Measurements from ENCODE around the gene ELF4.

Gene ELF4

DNA sequence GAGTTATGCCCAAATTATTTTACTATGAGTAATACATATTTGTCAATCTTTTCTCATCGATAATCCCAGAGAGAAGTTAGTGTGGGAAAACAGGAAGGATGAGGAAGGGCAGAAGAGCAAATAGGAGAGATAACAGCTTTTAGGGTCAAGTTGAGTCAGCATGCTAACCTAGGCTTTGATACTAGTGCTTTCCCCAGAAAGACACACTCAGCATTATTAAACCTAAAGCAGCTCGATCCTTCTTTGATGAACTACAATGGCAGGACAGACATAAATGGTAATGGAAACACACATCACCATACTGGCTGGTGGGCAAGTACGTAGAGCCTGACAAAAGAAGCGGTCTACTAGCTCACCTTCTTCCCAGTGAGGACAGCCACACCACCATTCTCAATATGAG is 34.8 kb upstream of the ELF4 start:
- no peak for DNase-seq (ENCODE audit: extremely low read depth, insufficient read length)
- no peak for TF ChIP-seq CTCF (IDR thresholded peaks at IDR 0.05; ENCODE audit: insufficient read depth, low read length, poor library complexity, severe bottlenecking)
- peaks cover 4% of the 10 kb centered on the region; the same call in 1 of the 2 replicates for H3K36me3 ChIP-seq (ENCODE audit: control insufficient read depth, insufficient read depth, low read length)
- no peaks in the 10 kb centered on the region for H3K27me3 ChIP-seq (replicated peaks; ENCODE audit: control insufficient read depth, insufficient read depth, low read length)
- no peak overlapping the region for H3K4me3 ChIP-seq (replicated peaks; ENCODE audit: low read depth, low read length)

DNA sequence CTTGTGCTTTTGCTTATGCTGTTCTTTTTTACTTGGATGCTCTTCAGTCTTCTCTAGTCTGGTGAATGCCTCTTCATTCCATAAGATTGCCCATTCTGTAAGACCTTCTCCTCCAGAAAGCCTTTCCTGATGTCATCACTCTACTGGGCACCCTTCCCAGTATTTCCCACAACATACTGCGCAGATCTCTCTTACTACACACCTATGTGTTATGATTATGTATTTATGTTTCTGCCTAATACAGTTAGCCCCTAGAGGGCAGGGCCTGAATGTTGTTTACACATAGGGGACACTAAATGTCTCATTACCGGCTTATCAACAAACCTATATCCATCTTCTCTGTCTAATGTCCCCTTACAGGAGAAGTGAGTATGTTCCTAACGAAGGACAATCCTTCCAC is 34.2 kb upstream of the ELF4 start:
- Histone ChIP-seq H3K36me3 (ENCODE audit: control insufficient read depth, insufficient read depth, low read length) (peaks cover 6% of the 10 kb centered on the region), H3K4me3 (replicated peaks; ENCODE audit: low read depth, low read length) (no peak overlapping the region), H3K27me3 (replicated peaks; ENCODE audit: control insufficient read depth, insufficient read depth, low read length) (no peaks in the 10 kb centered on the region)
- TF ChIP-seq CTCF (IDR thresholded peaks at IDR 0.05; ENCODE audit: insufficient read depth, low read length, poor library complexity, severe bottlenecking), result no peak
- no peak for DNase-seq (ENCODE audit: extremely low read depth, insufficient read length)

DNA sequence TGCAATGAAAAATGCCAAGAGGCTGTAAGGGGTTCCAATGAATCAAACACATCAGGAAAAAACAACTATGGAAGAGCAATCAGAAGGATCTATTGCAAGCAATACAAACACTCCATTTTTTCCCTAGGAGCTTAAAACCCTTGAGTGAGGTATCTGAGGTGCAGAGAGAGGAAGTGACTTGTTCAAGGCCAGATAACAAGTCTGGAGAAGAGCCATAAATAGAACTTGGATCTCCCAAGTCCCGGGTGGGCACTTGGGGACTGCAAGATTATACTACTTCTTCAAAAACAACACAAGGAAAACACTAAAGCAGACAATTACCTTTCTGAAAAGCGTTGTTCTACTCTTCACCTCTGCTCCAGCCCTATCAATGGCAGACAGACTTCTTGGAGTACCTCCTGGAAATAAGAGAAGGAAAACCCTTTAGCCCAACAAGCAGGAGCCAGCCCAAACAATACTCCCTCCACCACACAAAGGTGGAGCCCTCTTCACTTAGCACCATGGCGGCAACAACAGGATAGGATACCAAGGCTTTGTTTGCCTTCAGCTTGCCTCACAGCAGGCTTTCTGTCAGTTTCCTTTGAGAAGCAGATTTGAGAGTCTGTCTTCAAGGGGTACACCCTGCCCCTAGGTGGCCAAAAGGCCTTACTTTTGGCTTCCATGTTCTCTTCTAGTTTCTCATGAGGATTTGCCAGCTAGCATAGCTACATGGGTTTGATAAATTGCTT is 29.3 kb upstream of the ELF4 start:
- Histone ChIP-seq H3K4me3 (replicated peaks; ENCODE audit: low read depth, low read length) (no peak overlapping the region), H3K27me3 (replicated peaks; ENCODE audit: control insufficient read depth, insufficient read depth, low read length) (no peaks in the 10 kb centered on the region), H3K36me3 (ENCODE audit: control insufficient read depth, insufficient read depth, low read length) (peaks cover 9% of the 10 kb centered on the region)
- no peak for DNase-seq (ENCODE audit: extremely low read depth, insufficient read length)
- no peak for TF ChIP-seq CTCF (IDR thresholded peaks at IDR 0.05; ENCODE audit: insufficient read depth, low read length, poor library complexity, severe bottlenecking)

DNA sequence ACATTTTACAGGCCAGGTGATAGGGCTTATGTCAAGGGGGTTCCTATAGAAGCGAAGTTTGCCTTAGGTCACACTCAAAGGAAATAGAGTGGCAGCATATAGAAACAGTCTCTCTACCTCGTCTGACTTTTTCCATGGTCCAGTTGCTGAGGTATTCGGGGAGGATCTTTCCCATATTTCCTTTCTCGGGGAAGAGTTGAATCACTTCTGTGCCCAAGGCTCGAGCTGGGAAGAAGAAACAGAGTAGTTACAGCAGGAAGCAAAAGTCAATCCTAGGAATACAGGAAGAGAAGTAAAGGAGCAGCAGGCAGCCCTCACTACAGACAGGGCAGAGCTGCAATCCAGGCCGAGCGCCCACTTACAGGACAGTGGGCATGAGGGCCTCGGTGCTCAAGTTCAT is 26.7 kb upstream of the ELF4 start:
- no peak for DNase-seq (ENCODE audit: extremely low read depth, insufficient read length)
- no peaks in the 10 kb centered on the region for H3K27me3 ChIP-seq (replicated peaks; ENCODE audit: control insufficient read depth, insufficient read depth, low read length)
- peaks cover 6% of the 10 kb centered on the region for H3K36me3 ChIP-seq (ENCODE audit: control insufficient read depth, insufficient read depth, low read length)
- no peak for TF ChIP-seq CTCF (IDR thresholded peaks at IDR 0.05; ENCODE audit: insufficient read depth, low read length, poor library complexity, severe bottlenecking)
- H3K4me3 ChIP-seq (replicated peaks; ENCODE audit: low read depth, low read length), result no peak overlapping the region

DNA sequence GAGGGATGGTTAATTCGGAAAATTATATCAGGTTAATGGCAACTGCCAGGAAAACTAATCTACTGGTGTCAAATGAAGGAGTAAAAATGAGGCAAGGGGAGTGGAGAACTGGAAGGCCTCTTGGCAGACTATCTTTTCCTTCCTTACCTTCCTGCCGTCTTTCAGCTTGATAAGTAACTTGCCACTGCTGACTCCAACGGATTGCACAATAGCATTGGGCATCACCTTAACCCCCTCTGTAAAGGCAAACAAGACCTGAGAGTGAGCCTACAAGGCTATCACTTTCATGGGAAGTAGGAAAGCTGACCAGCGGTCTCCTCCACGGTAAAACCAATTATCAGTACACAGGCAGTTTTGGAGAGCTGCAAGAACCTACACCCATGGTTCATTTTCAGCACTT is 26.2 kb upstream of the ELF4 start:
- no peak for DNase-seq (ENCODE audit: extremely low read depth, insufficient read length)
- no peak for TF ChIP-seq CTCF (IDR thresholded peaks at IDR 0.05; ENCODE audit: insufficient read depth, low read length, poor library complexity, severe bottlenecking)
- Histone ChIP-seq H3K27me3 (replicated peaks; ENCODE audit: control insufficient read depth, insufficient read depth, low read length) (no peaks in the 10 kb centered on the region), H3K36me3 (ENCODE audit: control insufficient read depth, insufficient read depth, low read length) (peaks cover 6% of the 10 kb centered on the region), H3K4me3 (replicated peaks; ENCODE audit: low read depth, low read length) (no peak overlapping the region)

DNA sequence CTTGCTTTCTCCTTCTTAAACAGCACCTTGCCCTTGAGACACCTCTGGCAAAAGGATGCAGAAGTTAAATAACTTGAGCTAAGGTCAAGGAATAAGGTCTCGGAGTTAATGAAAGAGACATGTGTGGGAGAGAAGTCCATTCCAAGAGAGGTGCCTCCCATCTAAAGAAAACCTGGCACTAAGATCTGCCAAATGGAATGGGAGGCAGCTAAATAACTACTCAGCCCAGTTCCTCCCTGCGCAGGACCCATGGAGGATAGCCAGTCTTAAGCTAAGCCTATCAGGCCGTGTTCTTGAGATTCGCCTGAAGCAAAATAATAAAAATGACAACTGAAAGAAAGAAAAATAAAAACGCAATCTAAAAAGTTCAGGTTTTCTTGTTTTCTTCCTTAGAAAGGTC is 20.7 kb upstream of the ELF4 start:
- H3K27me3 ChIP-seq (replicated peaks; ENCODE audit: control insufficient read depth, insufficient read depth, low read length), result no peaks in the 10 kb centered on the region
- no peak overlapping the region for H3K4me3 ChIP-seq (replicated peaks; ENCODE audit: low read depth, low read length)
- no peak for DNase-seq (ENCODE audit: extremely low read depth, insufficient read length)
- peaks cover 9% of the 10 kb centered on the region for H3K36me3 ChIP-seq (ENCODE audit: control insufficient read depth, insufficient read depth, low read length)
- TF ChIP-seq CTCF (IDR thresholded peaks at IDR 0.05; ENCODE audit: insufficient read depth, low read length, poor library complexity, severe bottlenecking), result no peak

Data from GM06990 (cell line).